ENCODE results near the gene BCL11A.
A peak's percentile ranks its signal among the peaks of the same experiment; 100 is the strongest.

The BCL11A gene

GRCh38 chr2:60558536-60558935 lies 5.1 kb upstream of the BCL11A start:
- DNase-seq (ENCODE audit: low read depth) = no peak

GRCh38 chr2:60557486-60557864 lies 4.0 kb upstream of the BCL11A start:
- no peak for DNase-seq (ENCODE audit: low read depth)

GRCh38 chr2:60556576-60557485 lies 3.4 kb upstream of the BCL11A start:
- DNase-seq (ENCODE audit: low read depth) = no peak

- DNase-seq (ENCODE audit: low read depth) = no peak
These were observed 2.7 kb upstream of the BCL11A start for GRCh38 chr2:60556175-60556574.

- no peak for DNase-seq (ENCODE audit: low read depth)
These were observed 2.3 kb upstream of the BCL11A start for GRCh38 chr2:60555783-60556139.

- DNase-seq (ENCODE audit: low read depth) = peak; percentile 34
These were observed 1.8 kb upstream of the BCL11A start for GRCh38 chr2:60555066-60555782.

GRCh38 chr2:60554646-60555065 lies 1.2 kb upstream of the BCL11A start:
- DNase-seq (ENCODE audit: low read depth) = no peak

GRCh38 chr2:60554074-60554645 lies 706 bp upstream of the BCL11A start:
- no peak for DNase-seq (ENCODE audit: low read depth)

- no peak for DNase-seq (ENCODE audit: low read depth)
These were observed 481 bp downstream of the BCL11A start for GRCh38 chr2:60552851-60553494.

- DNase-seq (ENCODE audit: low read depth) = no peak
These were observed 1.2 kb downstream of the BCL11A start for GRCh38 chr2:60552078-60552850.

GRCh38 chr2:60551240-60552077 lies 2.0 kb downstream of the BCL11A start:
- DNase-seq (ENCODE audit: low read depth) = no peak

GRCh38 chr2:60550984-60551239 lies 2.5 kb downstream of the BCL11A start:
- no peak for DNase-seq (ENCODE audit: low read depth)

- no peak for DNase-seq (ENCODE audit: low read depth)
These were observed 3.1 kb downstream of the BCL11A start for GRCh38 chr2:60550178-60550983.

- no peak for DNase-seq (ENCODE audit: low read depth)
These were observed 3.6 kb downstream of the BCL11A start for GRCh38 chr2:60549928-60550177.

GRCh38 chr2:60549238-60549927 lies 4.1 kb downstream of the BCL11A start:
- DNase-seq (ENCODE audit: low read depth) = no peak

GRCh38 chr2:60548845-60549237 lies 4.6 kb downstream of the BCL11A start:
- DNase-seq (ENCODE audit: low read depth) = no peak

- no peak for DNase-seq (ENCODE audit: low read depth)
These were observed 5.1 kb downstream of the BCL11A start for GRCh38 chr2:60548311-60548710.

GRCh38 chr2:60547841-60548240 lies 5.6 kb downstream of the BCL11A start:
- DNase-seq (ENCODE audit: low read depth) = no peak

GRCh38 chr2:60546756-60547420 lies 6.6 kb downstream of the BCL11A start:
- DNase-seq (ENCODE audit: low read depth) = no peak

Measured in stimulated activated CD8-positive, alpha-beta memory T cell treated with anti-CD3 and anti-CD28 coated beads, Interleukin-12 subunit alpha, Interleukin-12 subunit beta, amount 100 ng/mL, for 1 hour (primary cell).